HepG2 (cell line): ENCODE measurements around the gene SPNS1. TPM values are rescaled to one million over a fixed set of nuclear protein-coding genes. Genes with fewer than 3 reads are reported as not detected.
A peak's percentile ranks its signal among the peaks of the same experiment; 100 is the strongest.

ENCODE experiments used
- ATAC-seq: fragments of 200-7000 bp; cut with Tn5 transposase; 3 replicates; pipeline ENCODE4 v1.9.1; 2020; ENCODE audit warnings: mild to moderate bottlenecking, moderate library complexity
- BruUV-seq: library from RNA; stranded (reverse); fragments of 400-500 nt; replicated peaks from 2 replicates; lab custom pipeline; 2021; lab: Mats Ljungman, UMichigan
- CTCF ChIA-PET: fragments of 300-600 bp; formaldehyde crosslinking; extraction: SDS; loops from one replicate; lab custom pipeline; 2021; ENCODE audit warnings: low total read pairs, inconsistent platforms, low intra/inter-chr PET ratio; lab: Yijun Ruan, JAX
- POLR2A ChIA-PET: fragments of 350-600 bp; sonication (Branson Sonifier 250); formaldehyde crosslinking; loops from one replicate; lab custom pipeline; 2020; ENCODE audit warnings: antibody characterized with exemption, inconsistent platforms; lab: Yijun Ruan, JAX
- DNase-seq: peaks from one replicate; pipeline ENCODE4 v3.0.0-alpha.2; 2015; ENCODE audit warnings: low spot score
- FAIRE-seq: peaks from 3 replicates; lab custom pipeline; 2011; peaks lifted over from hg19 to GRCh38; lab: Jason Lieb, UNC
- H2AFZ ChIP-seq: one replicate; pipeline ENCODE4 v1.6.1; 2011; ENCODE audit warnings: low read length, inconsistent platforms
- H3K27ac ChIP-seq: fragments of 300-600 bp; 3 replicates; pipeline ENCODE4 v1.8.0; 2011; ENCODE audit warnings: mixed run types, mild to moderate bottlenecking, mixed read lengths, low read length, inconsistent platforms; ENCODE audit not compliant: insufficient read depth; ENCODE audit errors: extremely low read length
- H3K27me3 ChIP-seq, 2 experiments: fragments of 200-600 bp in 1 of 2; 2 replicates in 1 of 2; 3 replicates in 1 of 2; pipeline versions ENCODE4 v1.6.0 to v1.8.0; 2011; ENCODE audit warnings: low read length in 2 of 2, mild to moderate bottlenecking in 2 of 2, moderate library complexity in 2 of 2, inconsistent platforms in 1 of 2; ENCODE audit not compliant: insufficient read depth in 2 of 2, control insufficient read depth in 1 of 2
- H3K36me3 ChIP-seq, 2 experiments: fragments of 200-600 bp in 1 of 2; replicated peaks in 1 of 2; 2 replicates in 1 of 2; 3 replicates in 1 of 2; pipeline versions ENCODE4 v1.5.1 to v1.8.0; 2011; ENCODE audit warnings: low read length in 2 of 2, inconsistent platforms in 1 of 2; ENCODE audit not compliant: insufficient read depth in 2 of 2, control insufficient read depth in 1 of 2
- H3K4me1 ChIP-seq: 2 replicates; pipeline ENCODE4 v1.5.1; 2012; ENCODE audit warnings: low read length, inconsistent platforms; ENCODE audit not compliant: insufficient read depth
- H3K4me2 ChIP-seq: 2 replicates; pipeline ENCODE4 v1.6.0; 2011; ENCODE audit warnings: low read depth, low read length, inconsistent platforms
- H3K4me3 ChIP-seq, 3 experiments: fragments of 200-600 bp in 1 of 3; sonication (generic), shearing (Covaris generic) in 1 of 3; replicated peaks in 1 of 3; 2 replicates each; pipeline ENCODE4 v1.5.1; 2011 to 2016; ENCODE audit warnings: low read length in 3 of 3, inconsistent platforms in 2 of 3, low read depth in 2 of 3, mild to moderate bottlenecking in 2 of 3, control low read depth in 1 of 3, mixed read lengths in 1 of 3; ENCODE audit not compliant: insufficient read depth in 1 of 3
- H3K79me2 ChIP-seq: one replicate; pipeline ENCODE4 v1.6.1; 2011; ENCODE audit warnings: low read length, inconsistent platforms; ENCODE audit not compliant: insufficient read depth
- H3K9ac ChIP-seq: 2 replicates; pipeline ENCODE4 v1.6.0; 2011; ENCODE audit warnings: mild to moderate bottlenecking, low read depth, low read length, inconsistent platforms; ENCODE audit not compliant: insufficient read depth
- H3K9me3 ChIP-seq: 2 replicates; pipeline ENCODE4 v1.5.1; 2012; ENCODE audit warnings: mild to moderate bottlenecking, low read length
- H4K20me1 ChIP-seq: 2 replicates; pipeline ENCODE4 v1.6.0; 2011; ENCODE audit warnings: inconsistent platforms, mild to moderate bottlenecking, low read length, moderate library complexity; ENCODE audit not compliant: insufficient read depth
- NR2F2 ChIP-seq: IDR thresholded peaks from 2 replicates; pipeline ENCODE4 v1.6.1; 2012; ENCODE audit warnings: low read depth, inconsistent platforms, borderline replicate concordance
- RARA ChIP-seq: IDR thresholded peaks from 2 replicates; pipeline ENCODE4 v1.6.1; 2016; ENCODE audit warnings: missing genetic modification reagents, missing compliant biosample characterization
- ZNF121 ChIP-seq: sonication (generic); formaldehyde crosslinking; IDR thresholded peaks from 2 replicates; pipeline ENCODE4 v1.5.0; 2020; ENCODE audit warnings: mild to moderate bottlenecking, missing genetic modification reagents
- ZNF124 ChIP-seq: sonication (generic); formaldehyde crosslinking; IDR thresholded peaks from 2 replicates; pipeline ENCODE4 v1.4.0; 2020; ENCODE audit warnings: missing genetic modification reagents
- ZNF205 ChIP-seq: IDR thresholded peaks from 2 replicates; pipeline ENCODE4 v1.6.1; 2018; ENCODE audit warnings: missing biosample characterization, missing genetic modification reagents
- ZNF253 ChIP-seq: sonication (generic); formaldehyde crosslinking; IDR thresholded peaks from 2 replicates; pipeline ENCODE4 v1.8.0; 2022; ENCODE audit warnings: mild to moderate bottlenecking, missing genetic modification reagents, borderline replicate concordance
- ZNF430 ChIP-seq: sonication (generic); formaldehyde crosslinking; IDR thresholded peaks from 2 replicates; pipeline ENCODE4 v1.9.0; 2021; ENCODE audit warnings: mild to moderate bottlenecking, missing genetic modification reagents
- ZNF567 ChIP-seq: sonication (generic); formaldehyde crosslinking; IDR thresholded peaks from 2 replicates; pipeline ENCODE4 v1.8.1; 2023; ENCODE audit warnings: mild to moderate bottlenecking, missing genetic modification reagents, borderline replicate concordance
- ZSCAN21 ChIP-seq: sonication (generic); formaldehyde crosslinking; IDR thresholded peaks from 2 replicates; pipeline ENCODE4 v1.8.0; 2022; ENCODE audit warnings: mild to moderate bottlenecking, missing genetic modification reagents, moderate library complexity, borderline replicate concordance
- WGBS: methylation state at CpG from one replicate; pipeline ENCODE4 v1.1.6; 2017; ENCODE audit warnings: low lambda C conversion rate; 5-methylcytosine and 5-hydroxymethylcytosine counted together
- in situ Hi-C: cut with HindIII; loops from 2 replicates; pipeline ENCODE4 v1.10.0; 2017; ENCODE audit warnings: low pct_unique_long_range_greater_than_20kb; ENCODE audit not compliant: extremely low pct_ligation_motif_present
- intact Hi-C: fragments of 100-400 bp; cut with micrococcal nuclease; formaldehyde crosslinking; loops from one replicate; pipeline ENCODE4 v1.10.0; 2022; ENCODE audit not compliant: unreplicated experiment
- polyA plus RNA-seq, 8 experiments: library from polyadenylated mRNA; depleted of rRNA in 3 of 8; stranded (reverse) in 7 of 8; unstranded in 1 of 8; fragments of >200 nt; fragmentation: Illumina TruSeq in 4 of 8; extraction: Trizol in 4 of 8; gene quantifications; 2 replicates each; pipeline versions ENCODE4 v1.2.1 to v1.2.3, GENCODE V29; 2011 to 2016; ENCODE audit warnings: low read depth in 4 of 8, missing spikeins in 1 of 8, mixed read lengths in 1 of 8; ENCODE audit not compliant: insufficient read depth in 1 of 8
- total RNA-seq, 5 experiments: library from RNA; depleted of rRNA; stranded (reverse); fragments of >200 nt; fragmentation: Illumina TruSeq; extraction: Trizol; gene quantifications; 2 replicates each; pipeline ENCODE4 v1.2.3, GENCODE V29; 2016; ENCODE audit warnings: low read depth in 1 of 5
- TF ChIP-seq, protein P1 (sequence below): sonication (generic); formaldehyde crosslinking; IDR thresholded peaks from 2 replicates; pipeline ENCODE4 v1.8.1; 2023; ENCODE audit warnings: mild to moderate bottlenecking, moderate library complexity, missing genetic modification reagents
- TF ChIP-seq, protein P2 (sequence below): sonication (generic); formaldehyde crosslinking; IDR thresholded peaks from 2 replicates; pipeline ENCODE4 v1.4.0; 2020; ENCODE audit warnings: missing genetic modification reagents
- TF ChIP-seq, protein P3 (sequence below): sonication (generic); formaldehyde crosslinking; IDR thresholded peaks from 2 replicates; pipeline ENCODE4 v1.5.0; 2020; ENCODE audit warnings: mild to moderate bottlenecking, missing genetic modification reagents, moderate library complexity
- TF ChIP-seq, protein P4 (sequence below): sonication (generic); formaldehyde crosslinking; IDR thresholded peaks from 2 replicates; pipeline ENCODE4 v1.5.0; 2020; ENCODE audit warnings: mild to moderate bottlenecking, missing genetic modification reagents

The SPNS1 gene
- total and polyA plus RNA-seq, 2 of the 13 experiments (the other 11 are each of a cell fraction or from before 2014, with no cell fraction given): 25.6 to 38.8 TPM

DNA sequence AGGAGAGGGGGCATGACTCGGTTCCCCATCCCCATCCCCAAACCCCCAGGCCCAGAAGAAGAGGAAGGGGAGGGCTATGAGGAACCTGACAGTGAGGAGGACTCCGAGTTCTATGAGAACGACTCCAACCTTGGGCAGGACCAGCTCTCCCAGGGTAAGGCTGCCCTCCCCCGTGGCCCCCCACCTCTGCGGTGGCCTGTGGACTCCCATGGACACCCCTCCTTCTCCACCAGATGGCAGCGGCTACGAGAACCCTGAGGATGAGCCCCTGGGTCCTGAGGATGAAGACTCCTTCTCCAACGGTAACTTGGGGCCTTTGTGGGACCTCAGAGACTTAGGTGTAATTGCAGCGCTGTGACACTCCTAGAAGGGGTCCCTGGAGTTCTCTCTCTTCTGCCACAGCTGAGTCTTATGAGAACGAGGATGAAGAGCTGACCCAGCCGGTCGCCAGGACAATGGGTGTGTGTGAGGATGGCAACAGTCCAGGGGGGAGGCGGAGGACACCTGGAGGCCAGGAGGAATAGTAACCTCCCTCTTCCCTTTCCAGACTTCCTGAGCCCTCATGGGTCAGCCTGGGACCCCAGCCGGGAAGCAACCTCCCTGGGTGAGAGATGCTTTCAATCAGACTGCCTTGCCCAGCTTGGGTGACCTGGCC, 37.2 kb upstream of the SPNS1 start:
- peak; percentile 37 for ATAC-seq
- Histone ChIP-seq H3K4me1 (peaks cover 54% of the 10 kb centered on the region), H2AFZ (no peak overlapping the region), H3K79me2 (no peaks in the 10 kb centered on the region), H3K27me3 (no peaks in the 10 kb centered on the region), H4K20me1 (no peaks in the 10 kb centered on the region), H3K9me3 (no peaks in the 10 kb centered on the region), H3K9ac (no peak overlapping the region), H3K36me3 (no peaks in the 10 kb centered on the region), H3K4me2 (peak overlapping the region; percentile 59), H3K4me3 (peak overlapping the region in 1 of 3 experiments; percentile 69; a peak in 1 of 6 replicates), H3K27ac (no peak overlapping the region)
- no TSS peak for BruUV-seq
- ChIA-PET CTCF (interaction anchor here (1.7 kb wide), 1 partner anchor 8 kb away, joined by 7 read pairs; no protein-coding TSS in a partner anchor), POLR2A (interaction anchor here (1.0 to 4.9 kb wide), 5 partner anchors 13 to 114 kb away, joined by 4 to 60 read pairs (median 15); partner anchors contain the start of genes ATXN2L, RABEP2 and SH2B1)
- intact Hi-C loops (loop anchor here (2.0 to 5.0 kb wide), 2 partner anchors 15 to 115 kb away; partner anchors contain the start of gene ATXN2L), in situ Hi-C loops (loop anchor here (5.0 kb wide), 1 partner anchor 70 kb away; no protein-coding TSS in a partner anchor)
- no peak for FAIRE-seq
- WGBS: 56% methylated on average over 6 of the region's 14 CpGs
- DNase-seq: no peak
- TF ChIP-seq, protein P1, sequence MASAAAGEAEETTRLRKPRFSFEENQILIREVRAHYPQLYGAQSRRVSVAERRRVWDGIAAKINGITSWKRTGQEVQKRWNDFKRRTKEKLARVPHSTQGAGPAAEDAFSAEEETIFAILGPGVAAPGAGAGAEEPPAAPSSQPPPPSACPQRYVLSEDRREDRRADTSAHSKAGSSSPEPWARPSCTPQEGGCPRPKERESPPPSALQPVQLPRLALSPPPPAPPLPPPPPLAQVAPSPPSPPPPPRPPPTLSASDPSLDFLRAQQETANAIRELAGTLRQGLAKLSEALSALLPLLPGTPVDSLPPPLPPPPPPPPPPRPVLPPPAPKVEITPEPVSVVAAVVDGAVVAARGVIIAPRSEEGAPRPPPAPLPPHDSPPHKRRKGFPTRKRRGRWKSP (CRISPR knock-in tag): no peak
- TF ChIP-seq ZNF430 (CRISPR knock-in tag) (peak; percentile 1; the same call in 1 of the 2 replicates), ZNF124 (CRISPR knock-in tag) (no peak), ZNF253 (CRISPR knock-in tag) (no peak), ZSCAN21 (CRISPR knock-in tag) (no peak), ZNF121 (0 out of 2 replicates have a peak, but pooled peaks have one; percentile 12), ZNF567 (0 out of 2 replicates have a peak, but pooled peaks have one; percentile 29), NR2F2 (no peak), ZNF205 (no peak), RARA (CRISPR knock-in tag) (peak; percentile 74; the same call in 1 of the 2 replicates)
- TF ChIP-seq, protein P2, sequence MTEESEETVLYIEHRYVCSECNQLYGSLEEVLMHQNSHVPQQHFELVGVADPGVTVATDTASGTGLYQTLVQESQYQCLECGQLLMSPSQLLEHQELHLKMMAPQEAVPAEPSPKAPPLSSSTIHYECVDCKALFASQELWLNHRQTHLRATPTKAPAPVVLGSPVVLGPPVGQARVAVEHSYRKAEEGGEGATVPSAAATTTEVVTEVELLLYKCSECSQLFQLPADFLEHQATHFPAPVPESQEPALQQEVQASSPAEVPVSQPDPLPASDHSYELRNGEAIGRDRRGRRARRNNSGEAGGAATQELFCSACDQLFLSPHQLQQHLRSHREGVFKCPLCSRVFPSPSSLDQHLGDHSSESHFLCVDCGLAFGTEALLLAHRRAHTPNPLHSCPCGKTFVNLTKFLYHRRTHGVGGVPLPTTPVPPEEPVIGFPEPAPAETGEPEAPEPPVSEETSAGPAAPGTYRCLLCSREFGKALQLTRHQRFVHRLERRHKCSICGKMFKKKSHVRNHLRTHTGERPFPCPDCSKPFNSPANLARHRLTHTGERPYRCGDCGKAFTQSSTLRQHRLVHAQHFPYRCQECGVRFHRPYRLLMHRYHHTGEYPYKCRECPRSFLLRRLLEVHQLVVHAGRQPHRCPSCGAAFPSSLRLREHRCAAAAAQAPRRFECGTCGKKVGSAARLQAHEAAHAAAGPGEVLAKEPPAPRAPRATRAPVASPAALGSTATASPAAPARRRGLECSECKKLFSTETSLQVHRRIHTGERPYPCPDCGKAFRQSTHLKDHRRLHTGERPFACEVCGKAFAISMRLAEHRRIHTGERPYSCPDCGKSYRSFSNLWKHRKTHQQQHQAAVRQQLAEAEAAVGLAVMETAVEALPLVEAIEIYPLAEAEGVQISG (CRISPR knock-in tag): peak; percentile 83
- TF ChIP-seq, protein P3, sequence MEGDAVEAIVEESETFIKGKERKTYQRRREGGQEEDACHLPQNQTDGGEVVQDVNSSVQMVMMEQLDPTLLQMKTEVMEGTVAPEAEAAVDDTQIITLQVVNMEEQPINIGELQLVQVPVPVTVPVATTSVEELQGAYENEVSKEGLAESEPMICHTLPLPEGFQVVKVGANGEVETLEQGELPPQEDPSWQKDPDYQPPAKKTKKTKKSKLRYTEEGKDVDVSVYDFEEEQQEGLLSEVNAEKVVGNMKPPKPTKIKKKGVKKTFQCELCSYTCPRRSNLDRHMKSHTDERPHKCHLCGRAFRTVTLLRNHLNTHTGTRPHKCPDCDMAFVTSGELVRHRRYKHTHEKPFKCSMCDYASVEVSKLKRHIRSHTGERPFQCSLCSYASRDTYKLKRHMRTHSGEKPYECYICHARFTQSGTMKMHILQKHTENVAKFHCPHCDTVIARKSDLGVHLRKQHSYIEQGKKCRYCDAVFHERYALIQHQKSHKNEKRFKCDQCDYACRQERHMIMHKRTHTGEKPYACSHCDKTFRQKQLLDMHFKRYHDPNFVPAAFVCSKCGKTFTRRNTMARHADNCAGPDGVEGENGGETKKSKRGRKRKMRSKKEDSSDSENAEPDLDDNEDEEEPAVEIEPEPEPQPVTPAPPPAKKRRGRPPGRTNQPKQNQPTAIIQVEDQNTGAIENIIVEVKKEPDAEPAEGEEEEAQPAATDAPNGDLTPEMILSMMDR (CRISPR knock-in tag): peak; percentile 46
- TF ChIP-seq, protein P4, sequence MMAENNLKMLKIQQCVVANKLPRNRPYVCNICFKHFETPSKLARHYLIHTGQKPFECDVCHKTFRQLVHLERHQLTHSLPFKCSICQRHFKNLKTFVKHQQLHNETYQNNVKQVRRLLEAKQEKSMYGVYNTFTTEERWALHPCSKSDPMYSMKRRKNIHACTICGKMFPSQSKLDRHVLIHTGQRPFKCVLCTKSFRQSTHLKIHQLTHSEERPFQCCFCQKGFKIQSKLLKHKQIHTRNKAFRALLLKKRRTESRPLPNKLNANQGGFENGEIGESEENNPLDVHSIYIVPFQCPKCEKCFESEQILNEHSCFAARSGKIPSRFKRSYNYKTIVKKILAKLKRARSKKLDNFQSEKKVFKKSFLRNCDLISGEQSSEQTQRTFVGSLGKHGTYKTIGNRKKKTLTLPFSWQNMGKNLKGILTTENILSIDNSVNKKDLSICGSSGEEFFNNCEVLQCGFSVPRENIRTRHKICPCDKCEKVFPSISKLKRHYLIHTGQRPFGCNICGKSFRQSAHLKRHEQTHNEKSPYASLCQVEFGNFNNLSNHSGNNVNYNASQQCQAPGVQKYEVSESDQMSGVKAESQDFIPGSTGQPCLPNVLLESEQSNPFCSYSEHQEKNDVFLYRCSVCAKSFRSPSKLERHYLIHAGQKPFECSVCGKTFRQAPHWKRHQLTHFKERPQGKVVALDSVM: 0 out of 2 replicates have a peak, but pooled peaks have one; percentile 31
